Measurements from ENCODE around the gene FUBP3. TPM values are rescaled to one million over a fixed set of nuclear protein-coding genes. Genes with fewer than 3 reads are reported as not detected.

The FUBP3 gene
- polyA plus RNA-seq, 2 of the 4 experiments (the other 2 are of a cell fraction) = 43.5 to 67.7 TPM

DNA sequence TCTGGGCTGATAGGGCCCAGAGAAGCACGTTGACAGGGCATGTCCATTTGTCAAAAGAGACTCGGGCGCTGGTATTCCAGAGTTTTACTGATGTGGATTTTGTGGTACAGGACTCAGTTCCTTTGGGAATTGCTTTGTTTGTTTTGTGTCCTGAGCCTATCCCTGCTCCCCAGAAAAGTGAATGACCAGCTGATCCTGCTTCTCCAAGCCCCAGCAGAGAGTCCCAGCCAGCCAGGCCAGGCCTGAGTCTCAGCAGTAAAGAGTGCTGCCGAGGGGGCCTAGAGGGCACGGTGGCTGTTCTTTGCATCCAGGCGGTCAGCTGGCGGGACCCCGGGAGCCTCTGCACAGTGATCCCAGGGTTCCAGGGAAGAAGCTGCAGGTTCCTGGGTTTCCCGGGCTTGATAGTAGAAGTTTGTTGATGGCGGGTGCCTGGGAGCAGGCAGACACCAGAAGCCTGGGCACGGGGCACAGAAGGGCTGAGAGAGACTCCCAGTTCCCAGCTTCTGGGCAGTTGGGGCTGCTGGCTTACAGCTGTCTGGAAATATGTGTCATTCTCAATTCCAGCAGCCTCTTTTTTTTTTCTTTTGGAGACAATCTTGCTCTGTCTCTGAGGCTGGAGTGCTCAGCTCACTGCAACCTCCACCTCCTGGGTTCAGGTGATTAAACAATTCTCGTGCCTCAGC is 93.7 kb downstream of the FUBP3 start (continued):
- TF ChIP-seq, protein P1, sequence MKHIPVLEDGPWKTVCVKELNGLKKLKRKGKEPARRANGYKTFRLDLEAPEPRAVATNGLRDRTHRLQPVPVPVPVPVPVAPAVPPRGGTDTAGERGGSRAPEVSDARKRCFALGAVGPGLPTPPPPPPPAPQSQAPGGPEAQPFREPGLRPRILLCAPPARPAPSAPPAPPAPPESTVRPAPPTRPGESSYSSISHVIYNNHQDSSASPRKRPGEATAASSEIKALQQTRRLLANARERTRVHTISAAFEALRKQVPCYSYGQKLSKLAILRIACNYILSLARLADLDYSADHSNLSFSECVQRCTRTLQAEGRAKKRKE (CRISPR knock-in tag; IDR thresholded peaks at IDR 0.05; ENCODE audit: low read depth) = no peak
- TF ChIP-seq FOSL2 (IDR thresholded peaks at IDR 0.05) (no peak), FOSL2 (CRISPR knock-in tag; IDR thresholded peaks at IDR 0.05) (no peak), BHLHE40 (IDR thresholded peaks at IDR 0.05; ENCODE audit: low read depth, low read length) (no peak), CHD4 (IDR thresholded peaks at IDR 0.05; ENCODE audit: borderline replicate concordance) (no peak), RNF2 (IDR thresholded peaks at IDR 0.05; ENCODE audit: borderline replicate concordance, low read depth) (no peak)

- DNase-seq (ENCODE audit: low read depth in 1 of 2, low spot score in 1 of 2) (no peak), FAIRE-seq (no peak), ATAC-seq (no peak)
- no peak for TF ChIP-seq ZNF302 (CRISPR knock-in tag; IDR thresholded peaks at IDR 0.05)
- TF ChIP-seq, protein P2, sequence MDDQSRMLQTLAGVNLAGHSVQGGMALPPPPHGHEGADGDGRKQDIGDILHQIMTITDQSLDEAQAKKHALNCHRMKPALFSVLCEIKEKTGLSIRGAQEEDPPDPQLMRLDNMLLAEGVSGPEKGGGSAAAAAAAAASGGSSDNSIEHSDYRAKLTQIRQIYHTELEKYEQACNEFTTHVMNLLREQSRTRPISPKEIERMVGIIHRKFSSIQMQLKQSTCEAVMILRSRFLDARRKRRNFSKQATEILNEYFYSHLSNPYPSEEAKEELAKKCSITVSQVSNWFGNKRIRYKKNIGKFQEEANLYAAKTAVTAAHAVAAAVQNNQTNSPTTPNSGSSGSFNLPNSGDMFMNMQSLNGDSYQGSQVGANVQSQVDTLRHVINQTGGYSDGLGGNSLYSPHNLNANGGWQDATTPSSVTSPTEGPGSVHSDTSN (IDR thresholded peaks at IDR 0.05) = no peak
- TF ChIP-seq, protein P3, sequence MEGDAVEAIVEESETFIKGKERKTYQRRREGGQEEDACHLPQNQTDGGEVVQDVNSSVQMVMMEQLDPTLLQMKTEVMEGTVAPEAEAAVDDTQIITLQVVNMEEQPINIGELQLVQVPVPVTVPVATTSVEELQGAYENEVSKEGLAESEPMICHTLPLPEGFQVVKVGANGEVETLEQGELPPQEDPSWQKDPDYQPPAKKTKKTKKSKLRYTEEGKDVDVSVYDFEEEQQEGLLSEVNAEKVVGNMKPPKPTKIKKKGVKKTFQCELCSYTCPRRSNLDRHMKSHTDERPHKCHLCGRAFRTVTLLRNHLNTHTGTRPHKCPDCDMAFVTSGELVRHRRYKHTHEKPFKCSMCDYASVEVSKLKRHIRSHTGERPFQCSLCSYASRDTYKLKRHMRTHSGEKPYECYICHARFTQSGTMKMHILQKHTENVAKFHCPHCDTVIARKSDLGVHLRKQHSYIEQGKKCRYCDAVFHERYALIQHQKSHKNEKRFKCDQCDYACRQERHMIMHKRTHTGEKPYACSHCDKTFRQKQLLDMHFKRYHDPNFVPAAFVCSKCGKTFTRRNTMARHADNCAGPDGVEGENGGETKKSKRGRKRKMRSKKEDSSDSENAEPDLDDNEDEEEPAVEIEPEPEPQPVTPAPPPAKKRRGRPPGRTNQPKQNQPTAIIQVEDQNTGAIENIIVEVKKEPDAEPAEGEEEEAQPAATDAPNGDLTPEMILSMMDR (IDR thresholded peaks at IDR 0.05) = no peak
- TF ChIP-seq JUN (IDR thresholded peaks at IDR 0.05) = no peak
- no peak for TF ChIP-seq JUNB (IDR thresholded peaks at IDR 0.05)
- no peak for TF ChIP-seq HOXA7 (CRISPR knock-in tag; IDR thresholded peaks at IDR 0.05)
- TF ChIP-seq, protein P4, sequence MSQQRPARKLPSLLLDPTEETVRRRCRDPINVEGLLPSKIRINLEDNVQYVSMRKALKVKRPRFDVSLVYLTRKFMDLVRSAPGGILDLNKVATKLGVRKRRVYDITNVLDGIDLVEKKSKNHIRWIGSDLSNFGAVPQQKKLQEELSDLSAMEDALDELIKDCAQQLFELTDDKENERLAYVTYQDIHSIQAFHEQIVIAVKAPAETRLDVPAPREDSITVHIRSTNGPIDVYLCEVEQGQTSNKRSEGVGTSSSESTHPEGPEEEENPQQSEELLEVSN (IDR thresholded peaks at IDR 0.05; ENCODE audit: borderline replicate concordance, low read depth) = no peak
- TF ChIP-seq RNF2 (IDR thresholded peaks at IDR 0.05; ENCODE audit: borderline replicate concordance, low read depth) = no peak
- TF ChIP-seq, protein P5, sequence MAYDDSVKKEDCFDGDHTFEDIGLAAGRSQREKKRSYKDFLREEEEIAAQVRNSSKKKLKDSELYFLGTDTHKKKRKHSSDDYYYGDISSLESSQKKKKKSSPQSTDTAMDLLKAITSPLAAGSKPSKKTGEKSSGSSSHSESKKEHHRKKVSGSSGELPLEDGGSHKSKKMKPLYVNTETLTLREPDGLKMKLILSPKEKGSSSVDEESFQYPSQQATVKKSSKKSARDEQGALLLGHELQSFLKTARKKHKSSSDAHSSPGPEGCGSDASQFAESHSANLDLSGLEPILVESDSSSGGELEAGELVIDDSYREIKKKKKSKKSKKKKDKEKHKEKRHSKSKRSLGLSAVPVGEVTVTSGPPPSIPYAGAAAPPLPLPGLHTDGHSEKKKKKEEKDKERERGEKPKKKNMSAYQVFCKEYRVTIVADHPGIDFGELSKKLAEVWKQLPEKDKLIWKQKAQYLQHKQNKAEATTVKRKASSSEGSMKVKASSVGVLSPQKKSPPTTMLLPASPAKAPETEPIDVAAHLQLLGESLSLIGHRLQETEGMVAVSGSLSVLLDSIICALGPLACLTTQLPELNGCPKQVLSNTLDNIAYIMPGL (CRISPR knock-in tag; IDR thresholded peaks at IDR 0.05; ENCODE audit: borderline replicate concordance) = no peak
- no peak for TF ChIP-seq CBX8 (IDR thresholded peaks at IDR 0.05)
- TF ChIP-seq HDAC2 (IDR thresholded peaks at IDR 0.05) = no peak
- TF ChIP-seq TP53 (CRISPR knock-in tag; IDR thresholded peaks at IDR 0.05) = no peak
- TF ChIP-seq, protein P6, sequence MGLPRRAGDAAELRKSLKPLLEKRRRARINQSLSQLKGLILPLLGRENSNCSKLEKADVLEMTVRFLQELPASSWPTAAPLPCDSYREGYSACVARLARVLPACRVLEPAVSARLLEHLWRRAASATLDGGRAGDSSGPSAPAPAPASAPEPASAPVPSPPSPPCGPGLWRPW (IDR thresholded peaks at IDR 0.05) = no peak
- TF ChIP-seq FOSL2 (IDR thresholded peaks at IDR 0.05) = no peak
- no peak for TF ChIP-seq FOSL2 (CRISPR knock-in tag; IDR thresholded peaks at IDR 0.05)
- no peak for TF ChIP-seq KDM5A (IDR thresholded peaks at IDR 0.05)
- Histone ChIP-seq H3K9me3 (no peaks in the 10 kb centered on the region), H3K4me2 (no peak overlapping the region), H3K27ac (no peak overlapping the region), H3K4me1 (no peaks in the 10 kb centered on the region), H3K4me3 (no peak overlapping the region)
- POLR2A ChIA-PET = no interaction called here
- CTCF ChIA-PET = interaction anchor here (1.0 to 2.5 kb wide), 2 partner anchors 9 to 18 kb away, joined by 3 to 7 read pairs; no protein-coding TSS in a partner anchor
- 93% methylated on average over 12 of the region's 13 CpGs for WGBS (ENCODE audit: missing lambda C conversion rate)
Observed at GRCh38 chr9:130675396-130675795, 96.0 kb downstream of the FUBP3 start.

All from A549 (cell line).